H1 (cell line): ENCODE measurements around the gene SEPTIN7. TPM values are rescaled to one million over a fixed set of nuclear protein-coding genes. Genes with fewer than 3 reads are reported as not detected.

Source experiments
- BCL11A ChIP-seq, 2 experiments: IDR thresholded peaks; one replicate each; pipeline ENCODE4 v1.6.1; 2011; ENCODE audit warnings: low read depth in 2 of 2, low read length in 2 of 2, mild to moderate bottlenecking in 2 of 2
- PHF8 ChIP-seq: fragments of 200-600 bp; sonication (generic); conservative IDR thresholded peaks from 2 replicates; pipeline ENCODE4 v1.7.1; 2012; ENCODE audit warnings: low read depth, mild to moderate bottlenecking, inconsistent platforms, low read length, moderate library complexity
- RAD21 ChIP-seq, 2 experiments: IDR thresholded peaks in 1 of 2; conservative IDR thresholded peaks in 1 of 2; 2 replicates each; pipeline ENCODE4 v1.6.1; 2011; ENCODE audit warnings: low read depth in 2 of 2, low read length in 2 of 2, improper control_type of control experiment in 1 of 2, inconsistent platforms in 1 of 2, mild to moderate bottlenecking in 1 of 2, moderate library complexity in 1 of 2
- RNF2 ChIP-seq: fragments of 200-900, 300-1000 bp; sonication (generic); IDR thresholded peaks from 2 replicates; pipeline ENCODE4 v1.7.1; 2016; ENCODE audit warnings: borderline replicate concordance, low read depth, mild to moderate bottlenecking, antibody characterized with exemption, low read length; ENCODE audit not compliant: poor library complexity, severe bottlenecking; ENCODE audit errors: missing control alignments
- polyA plus RNA-seq, 7 experiments: library from polyadenylated mRNA; depleted of rRNA in 3 of 7; stranded (reverse) in 5 of 7; unstranded in 2 of 7; fragments of >200 nt in 5 of 7; fragments of 200-250 nt in 2 of 7; gene quantifications; 1 replicate in 5 of 7; 2 replicates in 1 of 7; 4 replicates in 1 of 7; pipeline versions ENCODE4 v1.2.1 to v1.2.3, GENCODE V29; 2011 to 2013; ENCODE audit warnings: missing spikeins in 2 of 7, mixed read lengths in 2 of 7
- total RNA-seq: library from RNA; stranded (reverse); fragmentation: NEBNext Ultra II Directional; extraction: Animal tissue kit (Norgen Biotek cat#: 25700); gene quantifications from 2 replicates; pipeline ENCODE4 v1.2.1, GENCODE V29; 2021
- TF ChIP-seq, protein P1 (sequence below): IDR thresholded peaks from 2 replicates; pipeline ENCODE4 v1.6.1; 2012; ENCODE audit warnings: inconsistent platforms

SEPTIN7 gene
- total and polyA plus RNA-seq, 2 of the 8 experiments (the other 6 are each of a cell fraction or from before 2014, with no cell fraction given): 85.3 to 183 TPM

GRCh38 chr7:35846816-35847412 lies 46.1 kb downstream of the SEPTIN7 start (continued):
- TF ChIP-seq RAD21 (IDR thresholded peaks at IDR 0.05 in 1 of 2, conservative IDR thresholded peaks at IDR 0.05 in 1 of 2; ENCODE audit: low read depth in 2 of 2, low read length in 2 of 2): no peak
- no peak for TF ChIP-seq BCL11A (IDR thresholded peaks at IDR 0.05; ENCODE audit: low read depth in 2 of 2, low read length in 2 of 2)
- TF ChIP-seq, protein P1, sequence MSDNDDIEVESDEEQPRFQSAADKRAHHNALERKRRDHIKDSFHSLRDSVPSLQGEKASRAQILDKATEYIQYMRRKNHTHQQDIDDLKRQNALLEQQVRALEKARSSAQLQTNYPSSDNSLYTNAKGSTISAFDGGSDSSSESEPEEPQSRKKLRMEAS: no peak
- TF ChIP-seq RNF2: no peak
- no peak for TF ChIP-seq PHF8
